HG03045 (cell line): Measurements from ENCODE around the gene PDE4B.

ENCODE experiments used
- ATAC-seq: cut with Tn5 transposase; IDR thresholded peaks from one replicate; pipeline ENCODE4 v1.9.1; 2021; ENCODE audit warnings: mild to moderate bottlenecking, moderate library complexity; ENCODE audit not compliant: unreplicated experiment

Gene PDE4B

GRCh38 chr1:65880611-65881010 is 87.9 kb downstream of the PDE4B start:
- ATAC-seq = no peak

DNA sequence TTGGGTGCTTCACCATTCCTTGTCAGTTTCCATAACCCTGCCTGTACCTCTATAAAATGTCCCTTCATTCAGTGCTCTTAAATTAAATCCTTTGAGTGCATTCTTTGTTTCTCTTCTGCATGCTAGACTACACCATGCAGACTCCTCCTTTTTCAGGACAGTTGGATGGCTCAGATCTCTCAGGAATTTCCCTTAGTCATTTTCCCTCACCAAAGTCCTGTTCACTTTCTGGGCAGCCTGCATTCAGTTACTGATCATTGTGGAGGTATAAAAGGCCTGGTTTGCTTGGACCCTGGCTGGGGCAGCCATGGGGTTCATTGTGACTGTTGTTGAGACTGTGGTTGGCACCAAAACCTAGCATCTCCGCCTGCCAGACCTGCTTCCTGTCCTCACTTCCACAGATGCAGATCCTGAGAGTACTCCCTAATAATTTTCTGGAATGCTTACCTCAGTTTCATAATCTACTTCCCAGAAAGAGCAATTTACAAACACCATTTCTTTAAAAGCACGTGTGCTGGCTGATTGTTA is 88.4 kb downstream of the PDE4B start:
- no peak for ATAC-seq

GRCh38 chr1:65882076-65882475 is 89.4 kb downstream of the PDE4B start:
- no peak for ATAC-seq

GRCh38 chr1:65889441-65889840 is 96.7 kb downstream of the PDE4B start:
- ATAC-seq = no peak

DNA sequence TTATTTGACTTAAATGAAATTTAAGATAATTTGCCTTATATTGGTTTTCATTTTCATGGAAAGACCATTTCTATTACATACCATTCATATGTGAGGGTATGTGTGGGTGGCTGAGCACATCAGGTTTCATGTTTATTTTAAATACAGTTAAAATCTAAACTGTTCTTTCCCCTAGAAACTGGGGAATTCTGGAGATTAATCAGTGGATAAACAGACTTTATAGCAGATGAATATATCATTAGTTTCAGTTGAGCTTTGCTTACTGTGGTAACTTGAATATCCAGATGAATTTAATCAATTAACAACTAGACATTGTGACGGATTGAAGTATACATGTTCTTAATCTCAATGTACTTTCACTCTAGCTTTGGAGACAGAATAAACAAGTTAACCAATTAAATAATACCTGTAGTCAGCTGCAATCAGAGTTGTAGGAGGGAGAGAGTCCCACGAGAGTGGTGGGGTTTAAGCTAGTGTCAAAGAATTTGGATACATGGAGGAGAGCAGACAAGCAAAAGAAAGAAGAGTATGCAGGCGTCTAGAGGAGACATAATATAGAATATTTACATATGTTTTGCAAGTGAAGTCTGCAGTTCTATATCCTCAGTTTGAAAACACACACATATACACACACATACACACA is 97.6 kb downstream of the PDE4B start:
- no peak for ATAC-seq

DNA sequence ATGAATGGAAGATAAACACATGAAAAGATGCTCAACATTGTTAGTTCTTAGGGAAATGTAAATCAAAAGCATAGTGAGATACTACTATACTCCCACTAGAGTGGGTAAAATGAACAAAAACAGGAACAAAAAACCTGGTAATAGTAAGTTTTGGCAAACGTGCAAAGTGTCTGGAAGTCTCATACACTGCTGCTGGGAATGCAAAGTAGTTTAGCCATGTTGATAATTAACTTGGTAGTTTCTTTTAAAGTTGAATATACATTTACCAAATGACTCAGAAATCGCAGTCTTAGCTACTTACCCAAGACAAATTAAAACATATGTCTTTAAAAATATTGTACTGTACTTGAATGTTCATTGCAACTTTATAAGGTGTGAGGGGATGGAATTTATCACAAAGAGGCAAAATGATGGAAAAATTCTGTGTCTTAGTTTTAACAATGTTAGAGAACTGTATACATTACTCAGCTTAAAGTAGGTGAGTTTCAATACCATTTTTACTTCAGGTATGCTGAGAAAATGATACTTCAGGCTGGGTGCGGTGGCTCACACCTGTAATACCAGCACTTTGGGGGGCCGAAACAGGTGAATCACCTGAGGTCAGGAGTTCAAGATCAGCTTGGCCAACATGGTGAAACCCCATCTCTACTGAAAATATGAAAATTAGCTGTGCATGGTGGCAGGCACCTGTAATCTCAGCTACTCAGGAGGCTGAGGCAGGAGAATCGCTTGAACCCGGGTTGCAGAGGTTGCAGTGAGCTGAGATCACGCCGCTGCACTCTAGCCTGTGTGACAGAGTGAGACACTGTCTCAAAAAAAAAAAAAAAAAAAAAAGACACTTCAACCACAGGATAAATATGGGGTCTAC is 102.3 kb downstream of the PDE4B start:
- peak; percentile 84 for ATAC-seq

DNA sequence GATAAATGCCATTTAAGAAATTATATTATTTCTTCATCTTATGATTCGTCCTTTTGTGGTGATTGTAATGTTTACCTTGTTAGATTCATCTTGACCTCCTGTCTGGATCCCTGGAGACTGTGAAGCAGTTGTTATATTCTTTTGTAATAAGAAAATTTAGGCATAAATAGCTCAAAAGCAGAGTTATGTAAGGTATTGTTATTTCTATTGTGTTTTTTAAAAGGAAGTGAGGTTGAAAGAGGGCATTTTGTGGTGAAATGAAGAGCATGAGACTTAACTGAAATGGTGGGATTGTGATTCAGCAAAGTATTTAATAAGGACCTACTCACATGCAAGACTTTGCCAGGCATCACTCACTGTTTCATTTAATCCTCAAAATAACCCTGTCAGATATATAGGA is 104.0 kb downstream of the PDE4B start:
- no peak for ATAC-seq

- no peak for ATAC-seq
Observed at GRCh38 chr1:65897485-65897884, 104.8 kb downstream of the PDE4B start.

- no peak for ATAC-seq
Observed at GRCh38 chr1:65904681-65905083, 112.0 kb downstream of the PDE4B start.

DNA sequence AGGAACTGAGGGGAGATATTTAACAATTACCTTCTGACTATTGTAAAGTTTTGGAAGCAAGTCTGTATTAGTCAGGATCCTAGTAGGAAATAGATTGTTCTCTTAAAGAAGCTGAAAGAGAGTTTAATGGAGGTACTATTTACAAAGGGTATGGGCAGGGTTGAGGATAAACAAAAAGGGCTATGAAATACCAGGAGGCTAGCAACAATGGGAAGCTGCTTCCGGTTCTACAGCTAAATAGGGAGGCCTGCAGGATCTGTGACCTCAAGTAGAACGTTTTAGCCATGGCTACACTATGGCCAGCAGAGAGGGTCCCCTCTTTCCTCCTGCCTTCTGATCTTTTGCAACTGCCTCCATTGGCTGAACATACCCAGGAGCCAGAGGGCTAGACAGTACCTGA is 117.7 kb downstream of the PDE4B start:
- no peak for ATAC-seq

DNA sequence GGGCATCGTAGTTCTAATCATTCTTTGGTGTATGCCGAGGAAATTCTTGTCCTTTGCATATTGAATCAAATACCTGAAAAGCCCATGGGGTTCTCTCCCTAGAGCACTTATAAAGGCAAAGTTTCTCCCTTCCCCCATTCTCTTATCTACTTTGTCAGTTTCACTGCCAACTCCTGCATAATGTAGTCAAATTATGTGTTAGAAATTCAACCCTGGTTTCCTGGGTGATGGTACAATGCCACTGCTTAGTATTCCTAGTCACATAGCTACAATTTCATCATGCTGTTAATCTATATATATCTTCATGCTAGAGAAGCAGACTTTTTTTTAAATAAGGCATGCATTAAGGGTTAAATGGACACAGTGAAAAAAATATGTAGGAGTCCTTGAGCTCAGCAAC is 119.0 kb downstream of the PDE4B start:
- no peak for ATAC-seq

- ATAC-seq = no peak
Observed at GRCh38 chr1:65918564-65918963, 125.9 kb downstream of the PDE4B start.

- ATAC-seq = no peak
Observed at GRCh38 chr1:65921446-65921845, 128.8 kb downstream of the PDE4B start.

DNA sequence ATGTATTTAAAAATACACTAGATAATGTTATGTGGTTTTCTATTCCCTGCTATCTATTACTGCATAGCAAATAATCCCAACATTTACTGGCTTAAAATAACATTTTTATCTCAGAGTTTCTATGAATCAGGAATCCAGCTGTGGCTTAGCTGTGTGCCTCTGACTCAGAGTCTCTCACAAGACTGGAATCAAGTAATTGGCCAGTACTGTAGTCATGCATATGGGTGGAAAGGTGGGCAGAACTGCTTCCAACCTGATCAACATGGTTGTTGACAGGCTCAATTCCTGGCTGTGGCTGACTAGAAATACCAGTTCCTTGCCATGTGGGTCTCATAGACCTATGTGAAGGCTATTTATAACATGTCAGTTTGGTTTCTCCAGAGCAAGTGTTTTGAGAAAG is 131.8 kb downstream of the PDE4B start:
- ATAC-seq = no peak

- no peak for ATAC-seq
Observed at GRCh38 chr1:65938506-65938905, 145.8 kb downstream of the PDE4B start.

DNA sequence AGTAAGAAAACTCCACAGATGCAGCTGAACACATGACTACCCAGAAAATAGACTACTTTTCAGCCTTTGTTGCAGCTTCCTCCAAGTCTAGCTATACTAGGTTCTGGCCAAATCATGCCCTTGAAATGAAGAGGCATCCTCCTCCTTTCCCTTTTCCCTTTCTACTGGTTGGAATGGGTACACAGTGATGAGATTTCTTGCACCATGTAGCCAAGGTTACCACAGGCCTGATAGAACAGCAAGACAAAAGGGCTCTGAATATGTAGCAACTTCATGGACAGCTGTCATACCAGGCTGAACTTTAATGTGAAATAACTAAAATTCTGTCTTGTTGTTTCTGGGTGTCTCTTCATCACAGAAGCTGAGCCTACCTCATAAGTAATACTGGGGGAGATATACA is 146.5 kb downstream of the PDE4B start:
- ATAC-seq = no peak

GRCh38 chr1:65939636-65940035 is 146.9 kb downstream of the PDE4B start:
- no peak for ATAC-seq

GRCh38 chr1:65940126-65940525 is 147.4 kb downstream of the PDE4B start:
- no peak for ATAC-seq

GRCh38 chr1:65942476-65942875 is 149.8 kb downstream of the PDE4B start:
- no peak for ATAC-seq

DNA sequence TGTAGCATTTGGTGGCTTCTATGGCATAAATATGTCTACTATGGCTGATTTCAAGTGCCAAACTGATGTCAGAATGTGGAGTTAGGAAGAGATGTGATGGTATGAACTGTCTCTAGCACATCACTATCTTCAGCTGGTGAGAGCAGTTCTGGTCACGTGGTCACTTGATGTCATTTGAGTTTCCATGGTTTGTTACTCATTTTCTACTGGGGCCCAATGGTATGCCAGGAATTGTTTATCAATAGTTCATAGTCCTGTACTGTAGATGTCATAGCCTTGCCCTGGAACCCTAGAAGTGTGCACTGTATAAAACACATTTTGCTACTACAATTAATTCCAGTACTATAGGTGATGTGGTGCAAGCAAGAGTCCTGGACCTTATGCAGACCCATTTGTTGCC is 153.7 kb downstream of the PDE4B start:
- ATAC-seq = no peak

DNA sequence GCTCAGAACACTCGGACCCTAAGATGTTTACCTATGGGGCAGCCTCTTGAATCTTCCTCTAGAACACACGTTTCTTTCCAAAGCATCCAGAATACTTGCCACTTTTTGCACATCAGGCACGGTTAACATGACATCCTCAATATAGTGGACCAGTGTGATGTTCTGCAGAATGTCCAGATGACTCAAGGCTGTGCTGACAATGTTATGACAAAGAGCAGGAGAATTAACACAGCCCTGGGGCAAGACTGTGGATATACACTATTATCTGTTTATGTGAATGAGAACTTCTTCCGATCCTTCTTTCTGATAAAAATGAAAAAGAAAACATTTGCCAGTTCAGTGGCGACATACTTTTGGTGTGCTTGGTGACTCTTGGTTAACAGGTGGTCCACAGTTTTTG is 154.3 kb downstream of the PDE4B start:
- ATAC-seq = no peak

DNA sequence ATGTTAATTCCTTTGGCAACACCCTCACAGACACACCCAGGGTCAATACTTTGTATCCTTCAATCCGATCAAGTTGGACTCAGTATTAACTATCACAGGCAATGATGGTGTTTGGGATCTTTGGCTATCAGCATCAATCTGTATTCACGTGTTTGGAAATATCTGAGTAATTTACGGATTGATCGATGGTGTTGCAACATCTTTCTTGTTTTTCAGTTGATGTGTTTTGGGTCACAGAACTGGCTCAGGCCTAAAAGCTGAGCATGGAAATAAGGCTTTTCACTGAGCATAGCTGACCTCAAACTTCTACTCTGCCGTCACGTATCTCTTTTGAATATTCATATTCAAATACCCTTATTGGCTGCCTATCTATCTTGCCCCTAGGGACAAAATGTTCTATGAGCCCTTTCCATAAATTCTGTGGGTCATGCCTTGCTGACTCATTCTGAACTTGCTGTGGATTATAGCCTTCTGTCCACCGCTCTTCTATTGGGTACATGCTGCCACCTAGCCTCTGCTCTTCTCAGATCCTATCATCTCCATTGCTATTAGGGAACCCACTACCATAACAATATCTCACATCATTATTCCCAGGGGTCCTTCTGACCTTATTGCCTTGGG is 156.0 kb downstream of the PDE4B start:
- ATAC-seq = peak; percentile 67
